Measurements from ENCODE around the gene NECTIN1.

- TF ChIP-seq POLR2A (IDR thresholded peaks at IDR 0.05; ENCODE audit: low read length) (no peak), GATA1 (IDR thresholded peaks at IDR 0.05; ENCODE audit: low read depth, low read length) (no peak)
Measured at GRCh38 chr11:119676461-119677020, 52.5 kb downstream of the NECTIN1 start.
